HG02884 (cell line): ENCODE data around the gene HNRNPH3.

Experiments used
- ATAC-seq: cut with Tn5 transposase; IDR thresholded peaks from one replicate; pipeline ENCODE4 v1.9.1; 2021; ENCODE audit warnings: mild to moderate bottlenecking, moderate library complexity; ENCODE audit not compliant: unreplicated experiment

The HNRNPH3 gene

GRCh38 chr10:68371604-68372003 lies 39.7 kb downstream of the HNRNPH3 start:
- ATAC-seq = no peak

DNA sequence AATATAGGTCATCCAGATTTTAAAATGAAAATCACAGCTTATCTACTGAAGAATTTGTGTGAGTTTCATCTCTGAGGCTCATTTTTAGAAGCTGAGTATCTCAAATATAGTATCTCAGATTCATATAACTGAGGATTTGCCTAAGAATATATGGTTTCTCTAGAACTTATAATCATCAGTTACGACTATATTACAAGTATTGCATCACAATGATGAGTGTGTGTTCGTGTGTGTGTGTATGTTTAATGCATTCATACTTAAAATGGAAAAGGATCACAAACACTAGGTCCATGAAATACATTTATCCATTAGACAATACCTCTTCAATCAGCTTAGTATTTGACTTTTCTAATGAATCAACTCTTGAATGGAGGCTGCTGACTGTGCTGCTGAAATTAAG lies 53.9 kb downstream of the HNRNPH3 start:
- no peak for ATAC-seq
